Measurements from ENCODE around the gene ADM2. TPM values are rescaled to one million over a fixed set of nuclear protein-coding genes. Genes with fewer than 3 reads are reported as not detected.
"Not testable (repeated sequence)": the region's sequence is repeated elsewhere in the genome, so short reads cannot be mapped to it uniquely, and the experiment has no call there.

The ADM2 gene
- polyA plus RNA-seq, 12 donors, result 0.16 to 1.6 (median 0.34) TPM; not detected in 2

- DNase-seq, result no peak
Observed at GRCh38 chr22:50524676-50525103, 43.3 kb downstream of the ADM2 start.

GRCh38 chr22:50525104-50525857, 43.9 kb downstream of the ADM2 start, which contains the start of gene SCO2:
SCO2 (minus strand) TSS chr22:50525598; CDS start chr22:50524411, 1,187 bp downstream.
- DNase-seq, result peak; percentile 97

GRCh38 chr22:50525858-50526107, 44.4 kb downstream of the ADM2 start:
- no peak for DNase-seq

- peak; percentile 78 for DNase-seq
Observed at GRCh38 chr22:50526108-50526833, 44.9 kb downstream of the ADM2 start.

- DNase-seq, result no peak
Observed at GRCh38 chr22:50526834-50527801, 45.8 kb downstream of the ADM2 start.

GRCh38 chr22:50527921-50528681, 46.8 kb downstream of the ADM2 start:
- no peak for DNase-seq

GRCh38 chr22:50528682-50529415, 47.5 kb downstream of the ADM2 start:
- no peak for DNase-seq

GRCh38 chr22:50529416-50529896, 48.1 kb downstream of the ADM2 start:
- DNase-seq, result no peak

GRCh38 chr22:50529897-50530579, 48.7 kb downstream of the ADM2 start, which contains the start of gene TYMP:
TYMP (minus strand) TSS chr22:50530012; CDS start chr22:50529709, 303 bp downstream.
- DNase-seq, result no peak

GRCh38 chr22:50530580-50530876, 49.2 kb downstream of the ADM2 start:
- no peak for DNase-seq

- DNase-seq, result no peak
Observed at GRCh38 chr22:50530877-50531545, 49.7 kb downstream of the ADM2 start.

- no peak for DNase-seq
Observed at GRCh38 chr22:50531546-50531961, 50.2 kb downstream of the ADM2 start.

GRCh38 chr22:50531962-50532674, 50.8 kb downstream of the ADM2 start:
- DNase-seq, result no peak

- no peak for DNase-seq
Observed at GRCh38 chr22:50532824-50533796, 51.8 kb downstream of the ADM2 start.

GRCh38 chr22:50533856-50534711, 52.7 kb downstream of the ADM2 start:
- not testable (repeated sequence) for DNase-seq

- no peak for DNase-seq
Observed at GRCh38 chr22:50535113-50535512, 53.8 kb downstream of the ADM2 start.
